HPDE6-E6E7 (cell line): Measurements from ENCODE around the gene SPCS1.
"Not testable (repeated sequence)": the region's sequence is repeated elsewhere in the genome, so short reads cannot be mapped to it uniquely, and the experiment has no call there.

Experiments
- DNase-seq: peaks from one replicate; pipeline ENCODE4 v3.0.0; 2011; ENCODE audit warnings: missing footprints; ENCODE audit errors: extremely low spot score

Gene SPCS1

GRCh38 chr3:52694528-52695189 lies 11.2 kb upstream of the SPCS1 start:
- DNase-seq: no peak

DNA sequence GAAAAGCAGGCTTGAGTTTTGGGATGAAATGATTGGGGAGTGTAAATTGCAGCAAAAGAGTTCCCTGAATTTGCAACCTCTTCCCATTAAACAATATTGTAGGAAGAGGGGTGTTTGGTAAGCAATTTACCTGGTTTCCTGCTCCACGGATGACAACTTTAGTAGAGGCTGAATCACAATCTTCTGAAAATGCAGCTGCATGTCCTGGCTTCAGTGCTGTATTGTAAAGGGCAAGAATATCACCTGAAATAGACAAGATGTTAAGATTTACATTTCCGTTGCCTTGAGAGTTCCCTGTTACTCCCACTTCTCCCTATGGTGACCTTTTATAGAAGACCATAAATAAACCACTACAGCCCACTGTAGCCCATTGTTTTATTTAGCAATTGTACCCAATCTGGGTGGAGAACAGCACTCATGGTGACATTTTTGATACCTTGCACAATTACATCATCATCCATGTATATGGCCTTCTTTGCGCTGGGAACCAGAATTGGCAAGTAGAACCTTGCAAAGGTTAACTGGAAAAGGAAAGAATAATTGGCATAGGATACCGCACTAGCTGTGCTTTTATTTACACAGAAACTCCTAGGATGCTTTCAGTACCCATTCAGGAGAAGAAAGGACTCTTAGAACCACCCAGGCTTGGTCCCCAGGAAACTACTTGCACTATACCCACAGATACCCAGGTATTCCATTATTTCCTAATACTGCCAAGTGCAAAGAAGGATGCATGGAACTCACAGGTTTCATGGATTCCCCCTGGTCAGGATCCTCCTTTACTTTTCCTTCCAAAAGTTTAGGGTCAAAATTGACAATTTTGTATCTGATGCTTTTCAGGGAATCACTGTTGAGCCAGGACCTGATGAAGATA lies 9.9 kb upstream of the SPCS1 start:
- no peak for DNase-seq

GRCh38 chr3:52696830-52697631 lies 8.9 kb upstream of the SPCS1 start:
- DNase-seq: no peak

- DNase-seq: no peak
Observed at GRCh38 chr3:52697632-52697965, 8.3 kb upstream of the SPCS1 start.

DNA sequence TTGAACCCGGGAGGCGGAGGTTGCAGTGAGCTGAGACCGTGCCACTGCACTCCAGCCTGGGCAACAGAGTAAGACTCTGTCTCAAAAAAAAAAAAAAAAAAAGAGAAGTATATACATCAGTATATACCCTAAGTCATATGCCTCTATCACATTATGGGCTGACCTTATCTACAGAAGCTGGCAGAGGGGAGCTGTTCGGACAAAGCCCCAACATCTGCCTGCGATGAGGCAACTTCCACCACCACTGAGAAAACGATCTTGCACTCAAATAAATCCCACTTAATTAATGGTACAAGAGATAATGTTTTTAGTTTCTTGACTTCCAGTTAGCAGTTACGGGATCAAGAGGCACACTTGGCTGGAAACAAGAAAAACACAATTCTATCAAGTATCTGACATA lies 2.6 kb upstream of the SPCS1 start:
- no peak for DNase-seq

GRCh38 chr3:52704611-52705437 lies 1.1 kb upstream of the SPCS1 start:
- DNase-seq: peak; percentile 1

DNA sequence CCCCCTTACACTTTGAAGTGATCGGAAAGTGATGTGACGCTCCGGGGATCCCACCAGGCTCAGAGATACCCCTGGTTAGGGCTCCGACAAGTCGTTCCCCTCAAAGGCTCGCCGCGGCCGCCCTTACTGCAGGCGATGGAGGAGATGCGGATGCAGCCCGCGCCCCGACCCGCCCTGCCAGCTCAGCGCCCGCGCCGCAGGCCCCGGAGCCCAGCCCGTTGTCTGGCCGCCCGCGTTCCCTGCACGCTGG lies 543 bp upstream of the SPCS1 start:
- no peak for DNase-seq

- no peak for DNase-seq
Observed at GRCh38 chr3:52707585-52707984, 1.7 kb downstream of the SPCS1 start.

GRCh38 chr3:52710512-52710911 lies 4.6 kb downstream of the SPCS1 start:
- DNase-seq: no peak

GRCh38 chr3:52712291-52713212 lies 6.6 kb downstream of the SPCS1 start:
- DNase-seq: no peak

GRCh38 chr3:52714335-52715302 lies 8.7 kb downstream of the SPCS1 start:
- DNase-seq: no peak

GRCh38 chr3:52715714-52716305 lies 9.9 kb downstream of the SPCS1 start:
- DNase-seq: no peak

- no peak for DNase-seq
Observed at GRCh38 chr3:52719618-52720017, 13.7 kb downstream of the SPCS1 start.

DNA sequence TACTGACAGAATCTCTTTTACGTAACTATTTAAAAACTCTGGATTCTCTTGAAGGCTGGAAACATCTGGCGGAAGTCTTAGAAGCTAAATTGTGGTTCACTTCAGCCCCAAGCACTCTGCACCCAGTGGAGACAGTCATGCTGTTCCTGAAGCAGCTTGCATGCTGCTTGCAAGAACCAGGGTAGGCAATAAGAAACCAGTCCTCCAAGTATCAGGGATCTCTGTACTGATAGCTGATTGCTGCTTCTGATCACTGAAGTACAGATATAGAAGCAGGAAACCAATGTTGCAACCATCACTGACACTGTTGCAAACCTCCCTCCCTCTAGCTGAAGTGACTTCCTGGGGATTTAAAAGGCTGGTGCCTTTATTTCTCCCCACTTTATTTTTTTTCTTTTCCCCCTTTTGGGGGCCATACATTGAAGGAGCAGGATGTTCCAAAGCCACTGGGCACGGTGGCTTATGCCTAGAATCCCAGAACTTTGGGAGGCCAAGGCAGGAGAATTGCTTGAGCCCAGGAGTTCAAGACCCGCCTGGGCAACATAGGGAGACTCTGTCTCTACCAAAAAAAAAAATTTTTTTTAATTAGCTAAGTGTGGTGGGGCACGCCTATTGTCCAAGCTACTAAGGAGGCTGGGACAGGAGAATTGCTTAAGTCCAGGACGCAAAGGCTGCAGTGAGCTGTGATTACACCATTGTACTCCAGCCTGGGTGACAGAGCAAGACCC lies 15.3 kb downstream of the SPCS1 start:
- DNase-seq: no peak

- DNase-seq: no peak
Observed at GRCh38 chr3:52721730-52722008, 15.8 kb downstream of the SPCS1 start.

DNA sequence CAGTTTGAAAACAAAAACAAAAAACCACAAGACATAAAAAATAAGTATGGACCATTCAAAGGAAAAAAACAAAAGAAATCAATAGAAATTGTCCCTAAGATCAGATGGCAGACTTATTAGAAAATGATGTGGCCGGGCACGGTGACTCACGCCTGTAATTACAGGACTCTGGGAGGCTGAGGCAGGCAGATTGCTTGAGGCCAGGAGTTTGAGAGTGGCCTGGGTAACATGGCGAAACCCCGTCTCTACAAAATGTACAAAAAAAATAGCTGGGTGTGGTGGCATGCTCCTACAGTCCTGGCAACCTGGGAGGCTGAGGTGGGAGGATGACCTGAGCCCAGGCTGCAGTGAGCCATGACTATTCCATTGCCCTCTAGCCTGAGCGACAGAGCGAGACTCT lies 16.6 kb downstream of the SPCS1 start:
- DNase-seq: no peak

GRCh38 chr3:52723935-52724334 lies 18.0 kb downstream of the SPCS1 start:
- DNase-seq: no peak

DNA sequence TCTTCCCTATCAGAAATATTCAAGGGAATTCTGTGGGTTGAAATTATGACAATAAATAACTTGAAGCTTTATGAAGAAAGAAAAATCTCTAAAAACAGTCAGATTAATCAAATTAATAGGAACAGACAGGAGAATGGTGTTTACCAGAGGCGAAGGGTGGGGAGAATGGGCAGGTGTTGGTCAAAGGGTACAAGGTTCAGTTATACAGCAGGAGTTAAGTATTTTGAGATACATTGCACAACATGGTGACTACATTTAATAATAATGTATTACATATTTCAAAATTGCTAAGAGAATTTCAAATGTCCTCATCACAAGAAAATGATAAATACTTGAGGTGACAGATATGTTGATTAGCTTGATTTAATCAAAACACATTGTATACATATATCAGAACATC lies 18.6 kb downstream of the SPCS1 start:
- no peak for DNase-seq

DNA sequence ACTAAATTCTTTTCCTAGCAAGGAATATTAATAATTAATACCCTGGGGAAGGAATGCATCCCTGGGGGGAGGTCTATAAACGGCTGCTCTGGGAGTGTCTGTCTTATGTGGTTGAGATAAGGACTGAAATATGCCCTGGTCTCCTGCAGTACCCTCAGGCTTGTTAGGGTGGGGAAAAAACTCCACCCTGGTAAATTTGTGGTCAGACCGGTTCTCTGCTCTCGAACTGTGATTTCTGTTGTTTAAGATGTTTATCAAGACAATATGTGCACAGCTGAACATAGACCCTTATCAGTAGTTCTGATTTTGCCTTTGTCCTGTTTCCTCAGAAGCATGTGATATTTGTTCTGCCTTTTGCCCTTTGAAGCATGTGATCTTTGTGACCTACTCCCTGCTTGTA lies 22.8 kb downstream of the SPCS1 start:
- not testable (repeated sequence) for DNase-seq
